ENCODE data around the gene FGF8.

Gene FGF8

DNA sequence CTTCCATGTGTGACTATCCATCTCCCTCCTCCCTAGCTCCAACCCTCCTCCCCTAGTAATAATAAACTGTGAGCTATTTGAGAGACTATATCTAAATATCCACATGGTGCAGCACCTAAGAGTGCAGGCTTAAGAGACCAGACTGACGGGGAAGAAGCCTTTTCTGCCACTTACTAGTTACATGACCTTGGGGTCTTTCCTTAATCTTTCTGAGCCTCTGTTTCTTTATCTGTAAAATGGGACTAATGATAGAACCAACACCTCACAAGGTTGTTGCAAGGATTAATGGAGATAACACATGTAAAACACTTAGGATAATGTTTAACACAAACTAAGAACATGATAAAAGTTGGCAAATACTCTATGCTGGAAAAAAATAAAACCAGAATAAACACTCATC, 43.8 kb downstream of the FGF8 start:
- ChIA-PET CTCF (no interaction called here), POLR2A (no interaction called here)
- DNase-seq (ENCODE audit: low read depth, low spot score) = no peak
- TF ChIP-seq, protein P1, sequence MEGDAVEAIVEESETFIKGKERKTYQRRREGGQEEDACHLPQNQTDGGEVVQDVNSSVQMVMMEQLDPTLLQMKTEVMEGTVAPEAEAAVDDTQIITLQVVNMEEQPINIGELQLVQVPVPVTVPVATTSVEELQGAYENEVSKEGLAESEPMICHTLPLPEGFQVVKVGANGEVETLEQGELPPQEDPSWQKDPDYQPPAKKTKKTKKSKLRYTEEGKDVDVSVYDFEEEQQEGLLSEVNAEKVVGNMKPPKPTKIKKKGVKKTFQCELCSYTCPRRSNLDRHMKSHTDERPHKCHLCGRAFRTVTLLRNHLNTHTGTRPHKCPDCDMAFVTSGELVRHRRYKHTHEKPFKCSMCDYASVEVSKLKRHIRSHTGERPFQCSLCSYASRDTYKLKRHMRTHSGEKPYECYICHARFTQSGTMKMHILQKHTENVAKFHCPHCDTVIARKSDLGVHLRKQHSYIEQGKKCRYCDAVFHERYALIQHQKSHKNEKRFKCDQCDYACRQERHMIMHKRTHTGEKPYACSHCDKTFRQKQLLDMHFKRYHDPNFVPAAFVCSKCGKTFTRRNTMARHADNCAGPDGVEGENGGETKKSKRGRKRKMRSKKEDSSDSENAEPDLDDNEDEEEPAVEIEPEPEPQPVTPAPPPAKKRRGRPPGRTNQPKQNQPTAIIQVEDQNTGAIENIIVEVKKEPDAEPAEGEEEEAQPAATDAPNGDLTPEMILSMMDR (IDR thresholded peaks at IDR 0.05; ENCODE audit: insufficient read depth, low read length, missing control alignments) = no peak
- no peak overlapping the region for H3K4me3 ChIP-seq (ENCODE audit: low read depth, low read length)

DNA sequence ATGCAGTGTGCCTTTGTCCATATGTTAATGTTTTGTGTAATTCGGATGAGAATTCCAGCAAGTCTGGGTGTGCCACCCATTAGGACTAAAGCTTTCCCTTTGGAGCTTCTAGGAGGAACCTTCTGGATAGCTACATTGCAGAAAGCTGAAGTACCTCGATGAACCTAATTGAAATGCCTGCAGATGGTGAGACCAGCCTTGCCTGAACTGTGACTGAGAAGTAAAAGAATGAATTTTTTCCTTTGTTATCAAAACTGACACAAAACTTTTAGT, 49.9 kb downstream of the FGF8 start:
- POLR2A ChIA-PET = no interaction called here
- DNase-seq (ENCODE audit: low read depth, low spot score) = no peak
- TF ChIP-seq, protein P1 (IDR thresholded peaks at IDR 0.05; ENCODE audit: insufficient read depth, low read length, missing control alignments) = no peak
- CTCF ChIA-PET = interaction anchor here (1.3 kb wide), 1 partner anchor 512 kb away, joined by 3 read pairs; no protein-coding TSS in a partner anchor
- H3K4me3 ChIP-seq (ENCODE audit: low read depth, low read length) = no peak overlapping the region

- H3K4me3 ChIP-seq (ENCODE audit: low read depth, low read length) = no peak overlapping the region
- CTCF ChIA-PET = interaction anchor here (0.8 to 1.3 kb wide), 2 partner anchors 15 to 511 kb away, joined by 3 read pairs; no protein-coding TSS in a partner anchor
- TF ChIP-seq, protein P1 (IDR thresholded peaks at IDR 0.05; ENCODE audit: insufficient read depth, low read length, missing control alignments) = no peak
- POLR2A ChIA-PET = no interaction called here
- DNase-seq (ENCODE audit: low read depth, low spot score) = no peak
Measured at GRCh38 chr10:101725296-101726114, 50.4 kb downstream of the FGF8 start.

- TF ChIP-seq, protein P1 (IDR thresholded peaks at IDR 0.05; ENCODE audit: insufficient read depth, low read length, missing control alignments) = no peak
- CTCF ChIA-PET = no interaction called here
- POLR2A ChIA-PET = no interaction called here
- DNase-seq (ENCODE audit: low read depth, low spot score) = no peak
- H3K4me3 ChIP-seq (ENCODE audit: low read depth, low read length) = no peak overlapping the region
Measured at GRCh38 chr10:101724446-101724845, 51.5 kb downstream of the FGF8 start.

DNA sequence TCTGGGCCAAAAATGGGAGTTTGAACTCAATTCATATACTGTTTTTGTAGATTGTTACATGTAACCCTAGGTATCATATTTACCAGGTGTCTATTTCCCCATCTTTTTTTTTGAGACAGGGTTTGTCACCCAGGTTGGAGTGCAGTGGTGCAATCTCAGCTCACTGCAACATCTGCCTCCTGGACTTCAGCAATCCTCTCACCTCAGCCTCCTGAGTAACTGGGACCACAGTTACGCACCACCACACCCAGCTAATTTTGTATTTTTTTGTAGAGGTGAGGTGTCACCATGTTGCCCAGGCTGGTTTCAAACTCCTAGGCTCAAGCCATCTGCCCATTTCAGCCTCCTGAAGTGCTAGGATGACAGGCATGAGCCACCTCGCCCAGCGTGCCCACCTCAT, 52.7 kb downstream of the FGF8 start:
- no peak for DNase-seq (ENCODE audit: low read depth, low spot score)
- ChIA-PET CTCF (interaction anchor here (1.2 kb wide), 1 partner anchor 509 kb away, joined by 3 read pairs; no protein-coding TSS in a partner anchor), POLR2A (no interaction called here)
- H3K4me3 ChIP-seq (ENCODE audit: low read depth, low read length) = no peak overlapping the region
- TF ChIP-seq, protein P1 (IDR thresholded peaks at IDR 0.05; ENCODE audit: insufficient read depth, low read length, missing control alignments) = no peak

DNA sequence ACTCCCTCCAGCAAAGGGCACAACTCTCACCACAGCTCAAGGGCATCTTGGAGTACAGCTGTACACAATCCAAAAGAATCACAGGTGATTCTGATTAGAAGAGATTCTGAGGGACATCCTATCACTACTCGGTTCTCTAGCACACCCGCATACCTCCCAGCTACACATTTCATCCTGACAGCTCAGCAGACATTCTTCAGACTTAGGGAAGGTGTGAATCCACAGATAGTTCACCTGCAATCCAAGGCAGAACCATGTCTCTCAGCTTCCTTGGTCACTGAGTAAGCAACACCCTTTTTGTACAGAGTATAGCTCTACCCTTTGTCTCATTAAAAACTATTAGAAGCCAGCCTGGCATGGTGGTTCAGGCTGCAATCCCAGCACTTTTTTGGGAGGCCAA, 54.1 kb downstream of the FGF8 start:
- TF ChIP-seq, protein P1 (IDR thresholded peaks at IDR 0.05; ENCODE audit: insufficient read depth, low read length, missing control alignments) = no peak
- CTCF ChIA-PET = no interaction called here
- no peak overlapping the region for H3K4me3 ChIP-seq (ENCODE audit: low read depth, low read length)
- POLR2A ChIA-PET = no interaction called here
- no peak for DNase-seq (ENCODE audit: low read depth, low spot score)

Measured in AG04449 (cell line).